ENCODE data around the gene CD96.

GRCh38 chr3:111652492-111653180 is 110.6 kb downstream of the CD96 start:
- TF ChIP-seq GATA2 (IDR thresholded peaks at IDR 0.05; ENCODE audit: low read depth, low read length) (no peak), GATA3 (IDR thresholded peaks at IDR 0.05; ENCODE audit: low read depth, low read length) (no peak)
